Activated T-cell treated with anti-CD3 and anti-CD28 coated beads, Interleukin-2, amount 50 U/mL, for 1 hour (primary cell): ENCODE data around the gene RPS6KB1.
"Not testable (repeated sequence)": the region's sequence is repeated elsewhere in the genome, so short reads cannot be mapped to it uniquely, and the experiment has no call there.

ENCODE experiments used
- DNase-seq: peaks from one replicate; pipeline ENCODE4 v3.0.0-alpha.2; 2020

Gene RPS6KB1

DNA sequence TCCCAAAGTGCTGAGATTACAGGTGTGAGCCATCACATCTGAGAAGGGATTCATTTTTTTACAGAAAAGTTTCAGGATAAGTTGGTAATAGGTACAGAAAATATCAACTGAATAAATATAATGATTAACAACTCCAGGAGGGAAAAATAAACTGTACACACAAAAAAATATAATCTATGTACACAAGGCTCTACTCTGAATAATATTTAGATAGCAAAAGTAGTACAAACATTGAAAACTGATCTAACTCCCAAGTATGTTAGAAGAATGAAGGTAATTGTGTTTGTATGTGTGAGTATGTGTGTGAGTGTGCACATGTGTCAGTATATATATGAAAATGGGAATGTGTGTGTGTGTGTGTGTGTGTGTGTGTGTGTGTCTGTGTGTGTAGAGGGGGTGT is 20.6 kb upstream of the RPS6KB1 start:
- no peak for DNase-seq

DNA sequence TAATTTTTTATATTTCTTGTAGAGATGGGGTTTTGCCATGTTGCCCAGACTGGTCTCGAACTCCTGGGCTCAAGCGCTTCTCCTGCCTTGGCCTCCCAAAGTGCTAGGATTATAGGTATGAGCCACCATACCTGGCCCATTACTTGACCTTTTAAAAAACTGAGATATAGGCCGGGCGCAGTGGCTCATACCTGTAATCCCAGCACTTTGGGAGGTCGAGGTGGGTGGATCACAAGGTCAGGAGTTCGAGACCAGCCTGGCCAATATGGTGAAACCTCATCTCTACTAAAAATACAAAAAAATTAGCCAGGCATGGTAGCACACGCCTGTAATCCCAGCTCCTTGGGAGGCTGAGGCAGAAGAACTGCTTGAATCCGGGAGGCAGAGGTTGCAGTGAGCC is 19.5 kb upstream of the RPS6KB1 start:
- DNase-seq: not testable (repeated sequence)

- no peak for DNase-seq
Measured at GRCh38 chr17:59874376-59874775, 18.5 kb upstream of the RPS6KB1 start.

GRCh38 chr17:59876107-59876506 is 16.8 kb upstream of the RPS6KB1 start:
- DNase-seq: no peak

- DNase-seq: no peak
Measured at GRCh38 chr17:59877965-59878364, 15.0 kb upstream of the RPS6KB1 start.

DNA sequence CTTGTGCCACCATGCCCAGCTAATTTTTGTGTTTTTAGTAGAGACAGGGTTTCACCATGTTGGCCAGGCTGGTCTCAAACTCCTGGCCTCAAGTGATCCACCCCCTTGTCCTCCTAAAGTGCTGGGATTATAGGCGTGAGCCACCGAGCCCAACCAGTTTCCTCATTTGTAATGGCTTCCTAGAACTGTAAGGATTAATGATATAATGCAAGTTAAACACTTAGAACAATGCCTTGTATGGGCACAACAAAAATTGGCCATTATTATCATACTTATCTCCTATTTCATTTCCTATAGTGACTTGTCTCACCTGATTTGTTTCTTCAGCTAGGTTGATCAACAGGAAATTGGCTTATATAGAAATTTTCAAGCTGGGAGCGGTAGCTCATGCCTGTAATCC is 14.3 kb upstream of the RPS6KB1 start:
- DNase-seq: no peak

DNA sequence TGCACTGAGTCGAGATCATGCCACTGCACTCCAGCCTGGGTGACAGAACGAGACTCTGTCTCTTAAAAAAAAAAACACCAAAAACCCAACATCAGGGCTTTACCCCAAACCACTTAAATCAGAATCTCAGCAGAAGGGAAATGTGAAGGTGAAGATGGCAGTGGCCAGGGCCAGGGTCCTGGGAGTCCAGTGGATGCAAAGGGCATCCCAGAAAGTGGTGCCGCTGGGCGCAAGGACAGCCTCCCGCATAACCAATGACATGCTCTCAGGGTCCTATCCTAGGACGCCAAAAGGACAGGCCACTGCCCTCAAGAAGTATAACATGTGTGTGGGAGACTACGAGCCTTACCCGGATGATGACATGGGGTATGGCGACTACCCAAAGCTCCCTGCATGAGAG is 8.1 kb upstream of the RPS6KB1 start:
- DNase-seq: peak; percentile 13

DNA sequence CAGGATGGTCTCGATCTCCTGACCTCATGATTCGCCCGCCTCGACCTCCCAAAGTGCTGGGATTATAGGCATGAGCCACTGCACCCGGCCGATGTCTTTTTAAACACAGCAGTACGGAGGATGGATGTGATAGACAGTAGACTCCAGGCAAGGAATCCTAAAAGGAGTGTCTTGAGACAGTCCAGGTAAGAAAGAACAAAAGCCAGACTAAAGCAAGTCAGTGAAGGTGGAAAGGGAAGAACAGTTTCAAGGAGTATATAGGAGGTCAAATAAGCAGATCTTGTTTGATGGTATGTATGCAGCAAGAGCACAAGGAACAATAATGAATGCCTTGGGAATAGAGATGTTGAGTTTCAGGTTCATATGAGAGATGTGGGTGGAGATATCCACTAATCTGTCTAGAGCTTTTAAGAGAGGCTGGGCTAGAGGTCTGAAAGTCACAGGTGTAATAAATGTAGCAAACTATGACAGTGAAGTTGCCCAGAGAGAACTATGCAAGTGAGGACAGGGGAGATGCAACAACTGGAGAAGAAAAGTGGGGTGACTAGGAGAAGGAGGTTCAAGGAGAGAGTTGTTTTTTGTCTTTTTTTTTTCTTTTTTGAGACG is 4.7 kb upstream of the RPS6KB1 start:
- peak; percentile 4 for DNase-seq

DNA sequence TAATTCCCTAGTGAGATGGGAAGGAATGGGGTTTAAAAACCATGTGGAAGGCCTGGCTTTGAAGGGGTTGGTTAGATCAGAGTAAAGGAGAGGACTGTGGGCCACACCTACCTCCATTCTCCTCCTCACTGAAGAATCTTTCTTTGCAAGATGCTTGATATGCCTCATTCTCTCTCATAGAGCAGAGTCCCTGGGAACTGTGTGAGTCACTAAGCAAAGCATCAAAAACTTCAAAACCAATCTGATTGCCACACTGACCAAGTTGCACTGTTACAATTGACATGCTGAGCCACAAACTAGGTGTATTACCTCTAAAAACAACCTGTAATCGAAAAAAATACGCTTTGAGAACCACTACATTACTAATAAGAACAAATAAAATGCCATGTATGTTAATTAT is 2.2 kb upstream of the RPS6KB1 start:
- no peak for DNase-seq

GRCh38 chr17:59892251-59892923 is 534 bp upstream of the RPS6KB1 start:
- DNase-seq: peak; percentile 16

DNA sequence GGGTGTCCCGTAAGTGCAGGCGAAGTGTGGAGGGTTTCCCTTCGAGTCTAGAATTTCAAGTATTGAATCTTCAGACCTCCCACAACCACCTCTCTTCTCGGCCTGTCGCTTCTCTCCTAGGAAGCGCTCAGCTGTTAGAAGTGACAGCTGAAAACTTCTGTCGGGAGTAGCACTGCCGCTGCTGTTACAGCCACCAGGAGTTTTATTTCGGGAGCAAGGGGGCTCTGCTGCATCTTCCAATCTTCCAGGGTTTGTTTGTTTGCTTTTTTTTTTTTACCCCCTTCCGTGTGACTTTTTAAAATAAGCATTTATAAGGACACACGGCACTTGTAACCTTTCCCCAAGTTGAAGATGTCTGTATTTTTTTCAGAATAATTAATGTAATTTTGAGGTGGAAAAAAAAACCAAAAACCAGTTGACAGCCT is 767 bp downstream of the RPS6KB1 start:
- DNase-seq: no peak

- no peak for DNase-seq
Measured at GRCh38 chr17:59897090-59897489, 4.2 kb downstream of the RPS6KB1 start.

DNA sequence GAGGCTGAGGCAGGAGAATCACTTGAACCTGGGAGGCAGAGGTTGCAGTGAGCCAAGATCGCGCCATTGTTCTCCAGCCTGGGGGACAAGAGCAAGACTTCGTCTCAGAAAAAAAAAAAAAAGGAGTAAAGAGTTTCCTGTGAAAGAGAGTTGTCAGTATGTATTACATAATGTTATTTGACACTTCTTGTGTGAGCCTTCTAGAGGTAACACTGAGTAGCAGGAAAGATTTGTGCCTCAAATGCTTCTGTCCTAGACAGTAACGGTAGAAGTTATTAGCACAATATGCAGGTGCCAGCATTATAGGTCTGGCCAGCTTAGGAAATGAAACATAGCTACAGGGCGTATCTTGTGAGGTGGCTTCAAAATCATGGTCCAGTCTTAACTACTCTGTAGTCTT is 6.2 kb downstream of the RPS6KB1 start:
- peak; percentile 9 for DNase-seq

DNA sequence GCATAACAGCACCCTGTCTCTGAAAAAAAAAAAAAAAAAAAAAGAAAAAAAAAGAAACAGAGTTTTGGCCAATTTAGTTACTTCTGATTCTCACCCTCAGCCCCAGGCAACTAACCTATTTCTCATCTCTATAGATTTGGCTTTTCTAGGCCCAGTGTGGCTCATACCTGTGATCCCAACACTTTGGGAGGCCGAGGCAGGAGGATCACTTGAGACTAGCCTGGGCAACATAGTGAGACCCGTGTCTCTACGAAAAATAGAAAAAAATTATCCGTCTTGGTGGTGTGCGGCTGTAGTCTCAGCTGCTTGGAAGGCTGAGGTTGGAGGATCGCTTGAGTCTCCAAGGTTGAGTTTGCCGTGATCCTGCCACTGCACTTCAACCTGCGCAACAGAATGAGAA is 8.7 kb downstream of the RPS6KB1 start:
- DNase-seq: no peak

GRCh38 chr17:59903455-59903854 is 10.5 kb downstream of the RPS6KB1 start:
- no peak for DNase-seq

GRCh38 chr17:59907467-59907866 is 14.5 kb downstream of the RPS6KB1 start:
- no peak for DNase-seq

DNA sequence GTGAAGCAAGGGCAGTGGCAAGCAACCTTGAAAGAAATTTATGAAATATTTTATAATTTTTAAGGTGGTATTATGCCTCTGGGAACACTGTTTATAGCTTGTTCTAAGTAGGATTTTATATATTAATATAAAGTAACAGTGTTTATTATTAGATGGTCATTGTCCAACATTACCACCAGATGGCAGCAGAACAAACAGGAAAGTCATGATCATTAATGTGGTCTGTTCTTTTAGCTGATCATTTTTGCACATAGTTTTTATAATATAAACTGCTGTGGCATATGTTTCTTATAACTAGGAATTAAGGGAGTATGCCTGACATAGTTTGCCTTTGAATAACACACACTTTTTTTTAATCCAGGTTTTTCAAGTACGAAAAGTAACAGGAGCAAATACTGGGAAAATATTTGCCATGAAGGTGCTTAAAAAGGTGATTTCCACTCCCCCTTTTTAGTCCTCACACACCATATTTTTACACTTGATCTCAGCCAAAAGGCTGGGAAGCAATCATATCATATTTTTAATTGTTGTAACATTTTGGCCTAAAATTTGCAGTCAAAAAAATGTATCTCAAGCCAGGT is 21.4 kb downstream of the RPS6KB1 start:
- no peak for DNase-seq

DNA sequence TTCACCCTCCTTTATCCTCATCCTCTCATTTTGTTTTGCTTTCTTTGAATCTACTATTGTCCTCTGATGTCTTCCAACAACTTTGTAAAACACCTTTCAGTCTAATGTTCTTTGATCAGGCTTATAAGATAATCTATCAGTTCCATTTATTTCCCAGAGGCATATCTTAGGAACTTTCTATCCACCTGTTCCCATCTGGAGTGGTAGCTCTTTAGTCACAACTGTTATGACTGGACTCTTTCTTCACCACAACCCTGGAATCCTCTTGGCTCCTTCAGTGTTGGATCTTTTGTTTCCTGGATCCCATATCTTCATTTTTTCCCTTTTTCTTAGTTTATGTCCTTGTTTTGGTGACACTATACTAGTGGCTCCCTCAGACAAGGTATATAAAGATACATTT is 23.5 kb downstream of the RPS6KB1 start:
- DNase-seq: no peak

GRCh38 chr17:59920637-59921036 is 27.7 kb downstream of the RPS6KB1 start:
- DNase-seq: not testable (repeated sequence)

DNA sequence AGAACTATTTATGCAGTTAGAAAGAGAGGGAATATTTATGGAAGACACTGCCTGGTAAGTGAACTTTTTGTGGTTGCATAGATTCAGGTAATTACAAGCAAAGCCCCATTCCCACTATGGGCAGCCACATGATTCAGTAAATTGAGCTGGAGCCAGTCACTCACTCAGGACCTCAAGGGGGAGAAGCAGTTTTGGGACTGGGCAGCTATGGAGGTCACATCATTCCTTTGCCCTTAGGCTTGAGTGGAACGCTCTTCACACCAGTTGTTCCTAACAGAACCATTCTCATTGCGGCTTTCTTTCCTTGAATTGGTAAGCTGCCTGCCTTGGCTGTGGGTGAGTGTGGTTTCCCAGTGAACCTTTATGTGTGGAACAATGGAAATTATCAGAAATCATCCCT is 37.2 kb downstream of the RPS6KB1 start:
- DNase-seq: not testable (repeated sequence)

- not testable (repeated sequence) for DNase-seq
Measured at GRCh38 chr17:59930768-59931167, 37.8 kb downstream of the RPS6KB1 start.

DNA sequence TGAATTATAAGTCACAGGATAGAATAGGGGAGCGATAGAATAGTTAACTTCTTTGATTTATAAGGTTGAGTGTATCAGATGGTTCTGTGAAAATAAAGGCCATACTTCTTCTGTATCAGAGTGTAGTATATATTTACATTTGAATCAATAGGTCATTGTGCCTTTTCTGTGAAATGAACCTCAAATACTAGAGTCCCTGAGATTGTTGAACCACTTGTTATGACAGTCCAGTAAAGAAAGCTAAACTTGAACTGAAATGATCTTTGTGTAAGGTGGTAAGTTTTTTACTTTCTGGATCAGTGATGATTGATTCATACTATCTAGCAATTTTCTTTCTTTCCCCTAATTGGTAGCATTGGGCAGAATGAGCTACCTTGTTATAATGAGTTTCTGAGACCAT is 40.4 kb downstream of the RPS6KB1 start:
- not testable (repeated sequence) for DNase-seq

- not testable (repeated sequence) for DNase-seq
Measured at GRCh38 chr17:59940697-59941096, 47.8 kb downstream of the RPS6KB1 start.

DNA sequence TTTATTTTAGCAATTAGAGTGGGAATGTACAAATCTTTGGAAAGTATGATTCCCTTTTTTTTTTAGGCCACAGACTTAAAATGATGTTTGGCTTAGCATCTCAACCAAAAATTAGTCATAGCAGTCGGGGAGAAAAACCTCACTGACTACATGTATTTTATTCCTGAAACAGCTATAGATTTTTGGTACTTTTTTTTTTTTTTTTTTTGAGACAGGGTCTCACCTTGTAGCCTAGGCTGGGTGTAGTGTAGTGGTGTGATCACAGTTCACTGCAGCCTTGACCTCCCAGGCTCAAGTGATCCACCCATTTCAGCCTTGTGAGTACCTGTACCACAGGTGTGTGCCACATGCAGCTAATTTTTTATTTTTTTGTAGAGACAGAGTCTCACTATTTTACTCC is 48.2 kb downstream of the RPS6KB1 start:
- no peak for DNase-seq

DNA sequence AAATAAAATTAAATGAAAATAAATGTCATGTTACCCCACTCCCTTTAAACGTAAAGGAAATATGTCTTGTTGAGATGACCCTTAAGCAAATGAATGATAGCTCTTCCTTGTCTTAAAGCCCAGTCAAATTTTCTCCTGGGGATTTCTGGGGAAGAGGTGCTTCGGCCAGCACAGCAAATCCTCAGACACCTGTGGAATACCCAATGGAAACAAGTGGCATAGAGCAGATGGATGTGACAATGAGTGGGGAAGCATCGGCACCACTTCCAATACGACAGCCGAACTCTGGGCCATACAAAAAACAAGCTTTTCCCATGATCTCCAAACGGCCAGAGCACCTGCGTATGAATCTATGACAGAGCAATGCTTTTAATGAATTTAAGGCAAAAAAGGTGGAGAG is 53.5 kb downstream of the RPS6KB1 start:
- not testable (repeated sequence) for DNase-seq
